Activated CD4-positive, CD25-positive, alpha-beta regulatory T cell treated with anti-CD3 and anti-CD28 coated beads, Interleukin-2, amount 50 U/mL, for 16 hours (primary cell): Measurements from ENCODE around the gene MFSD12.
A peak's percentile ranks its signal among the peaks of the same experiment; 100 is the strongest.

Experiments
- DNase-seq: peaks from one replicate; pipeline ENCODE4 v3.0.0-alpha.2; 2020; ENCODE audit warnings: low read depth, low spot score

MFSD12 gene

DNA sequence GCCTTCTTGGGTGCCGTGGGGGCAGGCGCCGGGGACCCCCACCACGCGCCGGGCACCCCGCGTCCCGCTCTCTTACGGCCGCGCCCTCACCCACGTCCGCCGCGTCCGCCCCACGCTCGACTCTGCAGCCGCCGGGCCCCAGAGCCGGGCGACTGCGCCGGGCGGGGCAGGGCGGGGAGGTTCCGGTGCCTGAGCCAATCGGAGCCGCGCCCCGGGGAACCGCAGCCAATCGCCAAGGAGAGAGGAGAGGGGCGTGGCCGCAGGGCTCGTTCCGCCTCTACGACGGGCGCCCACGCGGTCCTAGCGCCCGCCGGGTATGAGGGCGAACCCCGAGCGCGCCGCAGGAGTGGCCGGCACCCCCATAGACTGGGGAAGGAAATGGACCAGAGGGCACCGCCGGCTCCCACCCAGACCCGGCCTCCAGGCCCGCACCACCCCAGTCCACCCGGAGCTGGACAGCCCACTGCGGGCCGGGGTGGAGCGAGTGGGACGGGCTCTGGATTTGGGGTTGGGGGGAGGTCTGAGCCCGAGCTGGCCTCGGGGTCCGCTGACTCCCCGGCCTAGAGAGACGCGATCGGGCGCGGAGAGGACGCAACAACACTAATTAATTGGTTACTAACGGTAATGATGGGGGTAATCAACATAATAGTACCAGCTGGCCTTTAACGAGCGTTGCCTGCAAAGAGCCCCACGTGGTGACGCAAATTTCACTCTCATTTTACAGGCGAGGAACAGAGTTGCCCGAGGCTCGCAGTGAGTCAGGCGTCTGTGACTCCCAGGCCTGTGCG lies at the start of gene MFSD12:
TSS of gene MFSD12 (minus strand) at position 126 of the 788 bp plus-strand sequence. CDS start 183 bp downstream, outside the sequence.
- peak; percentile 89 for DNase-seq

DNA sequence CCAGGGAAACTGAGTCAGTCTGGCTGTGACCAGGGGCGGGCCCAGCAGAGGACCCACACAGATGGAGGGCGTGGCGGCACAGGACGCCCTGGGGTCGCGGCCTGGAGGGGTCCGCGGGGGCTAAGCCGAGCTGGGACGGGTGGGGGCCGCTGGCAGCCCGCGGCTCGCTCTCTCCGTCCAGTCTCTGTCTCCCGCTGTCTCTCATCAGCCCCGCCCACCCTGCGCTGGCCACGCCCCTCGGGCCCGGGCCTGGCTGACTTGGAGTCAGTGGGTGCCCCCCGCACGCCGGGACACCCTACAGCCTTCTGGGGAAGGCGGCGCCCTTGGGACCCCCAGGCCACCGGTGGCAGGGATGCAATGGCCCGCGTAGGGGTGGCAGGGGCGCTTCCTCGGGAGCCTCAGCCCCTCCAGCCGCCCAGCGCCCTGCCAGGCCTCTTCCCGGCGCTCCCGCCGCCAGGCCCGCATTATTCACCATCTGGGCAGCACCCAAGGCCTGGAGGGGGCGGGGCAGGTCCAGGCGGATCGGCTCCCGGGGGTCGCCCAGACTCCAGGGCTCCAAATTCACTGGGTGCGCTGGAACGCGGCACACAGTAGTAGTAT lies 49.4 kb upstream of the MFSD12 start, which contains the start of gene TBXA2R:
TSS of gene TBXA2R (minus strand) at position 186 of the 600 bp plus-strand sequence. CDS start 6,241 bp downstream, outside the sequence.
- no peak for DNase-seq

DNA sequence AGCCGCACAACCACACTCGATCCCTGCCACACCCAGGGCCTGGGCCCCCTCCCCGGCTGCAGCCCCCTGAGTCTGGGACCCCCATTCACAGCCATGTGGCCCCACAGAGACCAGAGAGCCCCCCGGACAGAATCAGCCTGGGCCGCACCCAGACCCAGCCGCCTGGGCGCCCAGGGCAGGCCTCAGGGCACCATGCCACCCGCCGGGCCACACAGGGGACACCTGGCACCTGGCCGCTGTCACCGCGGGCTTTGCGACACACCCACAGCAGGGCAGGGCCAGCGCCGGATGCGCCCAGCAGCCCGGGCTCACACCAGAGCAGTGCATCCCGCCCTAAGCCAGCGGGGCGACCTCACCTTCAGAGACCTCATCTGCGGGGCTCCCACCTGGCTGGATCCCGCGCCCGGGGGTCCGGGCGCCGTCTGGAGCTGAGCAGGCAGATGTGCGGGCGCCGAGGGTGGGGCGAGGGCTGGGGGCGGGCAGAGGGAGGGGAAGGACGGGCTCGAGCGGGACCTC lies 48.8 kb upstream of the MFSD12 start:
- DNase-seq, result no peak

DNA sequence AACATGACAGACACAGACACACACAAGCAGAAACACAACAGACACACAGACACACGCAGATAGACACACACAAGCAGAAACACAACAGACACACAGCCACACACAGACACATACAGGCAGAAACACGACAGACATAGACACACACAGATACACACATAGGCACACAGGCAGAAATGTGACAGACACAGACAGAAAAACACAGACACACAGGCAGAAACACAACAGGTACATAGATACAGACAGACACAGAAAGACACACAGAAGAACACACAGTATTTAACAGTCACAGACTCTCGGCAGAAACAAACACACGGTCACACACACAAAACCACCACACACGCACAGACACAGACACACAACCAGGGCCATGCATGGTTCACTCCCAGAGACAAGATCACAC lies 48.4 kb upstream of the MFSD12 start:
- no peak for DNase-seq

DNA sequence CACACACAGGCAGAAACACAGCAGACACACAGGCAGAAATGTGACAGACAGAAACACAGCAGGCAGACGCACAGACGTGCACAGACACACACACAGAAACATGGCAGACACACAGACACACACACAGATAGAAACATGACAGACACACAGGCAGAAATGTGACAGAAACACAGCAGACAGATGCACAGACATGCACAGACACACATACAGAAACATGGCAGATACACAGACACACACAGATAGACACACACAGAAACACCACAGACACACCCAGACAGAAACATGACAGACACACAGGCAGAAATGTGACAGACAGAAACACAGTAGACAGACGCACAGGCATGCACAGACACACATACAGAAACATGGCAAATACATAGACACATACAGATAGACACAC lies 48.0 kb upstream of the MFSD12 start:
- DNase-seq, result no peak

DNA sequence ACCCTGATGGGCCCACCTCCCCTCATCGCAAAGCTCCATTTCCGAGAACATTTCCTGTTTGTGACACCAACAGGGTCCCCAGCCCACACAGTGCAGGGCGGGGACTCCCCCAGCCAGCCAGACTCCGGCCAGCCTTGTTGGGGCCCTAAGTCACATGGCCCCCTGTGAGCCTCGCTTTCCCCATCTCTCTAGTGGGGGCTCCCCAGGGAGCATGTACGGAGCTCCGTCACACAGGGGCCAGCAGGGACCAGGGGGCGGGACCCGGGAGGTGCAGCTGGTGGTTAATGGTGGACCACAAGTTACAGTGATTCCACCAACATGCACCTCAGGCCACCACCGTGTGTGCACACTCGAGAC lies 47.6 kb upstream of the MFSD12 start:
- no peak for DNase-seq

DNA sequence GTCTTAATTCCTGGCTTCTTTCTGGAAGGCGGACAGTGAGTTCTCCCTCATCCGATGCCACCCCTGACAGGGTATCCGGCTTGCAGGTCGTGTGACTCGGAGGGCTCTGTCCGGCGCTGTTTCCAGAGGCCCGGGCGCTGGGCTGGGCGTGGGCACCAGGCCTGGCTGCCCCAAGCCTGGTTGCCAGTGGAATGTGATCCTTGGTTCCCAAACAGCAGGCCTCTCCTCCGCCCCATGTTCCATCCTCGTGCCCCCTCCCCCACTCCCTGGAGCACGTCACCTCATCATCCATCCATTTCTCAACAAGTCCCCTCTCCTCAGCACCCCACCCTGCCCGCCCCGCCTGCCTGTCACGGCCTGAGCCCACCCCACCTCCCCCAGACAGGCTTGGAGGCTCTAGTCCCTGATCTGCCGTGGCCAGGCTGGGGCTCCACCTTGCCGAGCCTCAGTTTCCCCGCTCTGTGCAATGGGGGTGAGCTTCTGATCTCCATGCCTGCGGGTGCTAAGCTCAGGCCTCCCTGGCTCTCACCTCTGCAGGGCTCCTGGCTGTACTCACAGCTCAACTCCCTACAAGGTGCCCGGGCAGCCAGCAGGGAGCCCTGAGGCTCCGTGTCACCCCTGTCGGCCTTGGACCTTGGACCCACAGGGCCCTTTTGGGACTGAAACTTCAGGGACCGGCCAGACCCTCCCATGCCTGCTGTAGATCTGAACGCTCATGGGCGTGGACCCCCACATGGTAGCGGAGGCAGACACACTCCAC lies 47.0 kb upstream of the MFSD12 start:
- DNase-seq, result no peak

DNA sequence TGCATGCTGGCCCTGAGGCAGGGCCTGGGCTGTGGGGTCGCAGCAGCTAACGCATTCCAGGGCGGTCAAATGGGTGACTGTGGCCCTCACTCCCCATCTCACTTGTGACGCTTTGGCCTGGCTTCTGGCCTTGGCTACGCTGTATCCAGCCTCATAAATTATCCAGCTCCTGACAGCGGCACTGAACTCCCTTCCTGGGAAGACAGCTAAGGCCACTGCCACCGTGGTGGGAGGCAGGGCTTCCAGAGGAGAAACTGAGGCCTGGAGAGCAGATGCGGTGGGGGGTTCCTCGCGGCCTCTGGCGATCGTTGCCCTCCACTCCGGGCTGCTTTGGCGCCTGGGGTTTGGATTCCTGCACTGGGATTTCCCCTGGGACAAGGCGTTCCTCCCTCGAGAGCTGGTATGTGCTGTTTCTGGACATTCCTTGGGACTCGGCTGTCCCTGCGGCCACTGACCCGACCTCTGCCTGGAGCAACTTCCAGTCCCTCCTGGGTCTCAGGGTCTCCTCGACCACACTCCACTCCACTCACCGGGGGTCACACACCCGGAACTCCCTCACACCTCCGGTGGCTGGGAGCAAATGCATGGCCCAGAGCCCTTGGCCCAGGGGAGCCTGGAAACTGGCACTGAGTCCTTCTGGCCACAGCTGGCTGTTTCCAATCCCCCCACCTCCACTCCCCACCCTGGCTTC lies 45.9 kb upstream of the MFSD12 start:
- no peak for DNase-seq

DNA sequence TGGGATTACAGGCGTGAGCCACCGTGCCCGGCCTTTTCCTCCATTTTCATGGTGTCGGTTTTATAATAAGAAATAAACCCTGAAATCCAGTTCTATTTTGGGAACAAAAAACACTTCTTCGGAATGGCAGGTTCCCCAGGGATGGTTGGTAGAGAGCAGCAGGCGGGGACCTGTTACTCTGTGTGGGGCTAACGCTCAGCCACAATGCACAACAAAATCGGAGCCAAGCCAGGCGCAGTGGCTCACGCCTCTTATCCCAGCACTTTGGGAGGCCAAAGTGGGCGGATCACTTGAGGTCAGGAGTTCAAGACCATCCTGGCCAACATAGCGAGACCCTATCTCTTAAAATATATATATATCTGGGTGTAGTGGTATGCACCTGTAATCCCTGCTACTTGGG lies 43.6 kb upstream of the MFSD12 start:
- no peak for DNase-seq

DNA sequence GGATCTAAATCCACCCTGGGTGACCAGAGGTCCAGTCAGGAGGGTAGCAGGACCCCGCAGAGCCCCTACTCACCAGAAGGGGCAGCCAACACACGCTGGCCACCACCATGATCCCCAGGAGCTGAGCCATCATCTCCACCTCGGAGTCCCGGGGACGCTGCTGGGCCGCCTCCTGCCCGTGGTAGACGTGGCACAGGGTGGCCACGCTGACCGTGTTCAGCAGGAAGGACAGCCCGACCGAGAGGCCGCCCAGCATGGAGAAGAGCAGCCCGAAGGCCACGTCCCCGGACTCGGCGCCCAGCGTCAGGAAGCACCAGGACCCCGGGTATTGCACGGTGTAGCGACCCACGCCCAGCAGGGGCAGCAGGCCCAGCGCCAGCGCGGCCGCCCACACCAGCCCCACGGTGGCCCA lies 42.4 kb upstream of the MFSD12 start:
- no peak for DNase-seq

DNA sequence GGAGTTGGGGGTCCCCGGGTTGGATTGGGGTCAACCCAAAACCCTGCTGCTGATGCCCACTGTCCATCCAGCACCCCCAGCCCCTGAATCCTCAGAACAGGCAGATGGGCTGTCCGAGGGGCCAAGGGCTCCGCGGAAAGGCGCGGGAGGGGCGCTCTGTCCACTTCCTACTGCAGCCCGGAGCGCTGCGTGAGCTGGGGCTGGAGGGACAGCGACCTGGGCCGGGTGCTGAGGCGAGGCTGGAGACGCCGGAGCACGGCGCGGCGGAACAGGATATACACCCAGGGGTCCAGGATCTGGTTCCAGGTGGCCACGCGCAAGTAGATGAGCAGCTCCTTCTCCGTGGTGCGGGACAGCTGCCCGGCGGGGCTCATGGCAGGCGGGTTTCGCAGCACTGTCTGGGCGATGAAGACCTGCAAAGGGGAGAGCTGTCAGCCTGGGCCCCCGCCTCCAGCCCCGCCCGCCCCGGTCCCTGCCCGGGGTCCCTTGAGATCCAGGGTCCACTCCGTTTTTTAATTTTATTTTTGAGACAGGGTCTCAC lies 38.2 kb upstream of the MFSD12 start:
- DNase-seq, result no peak

DNA sequence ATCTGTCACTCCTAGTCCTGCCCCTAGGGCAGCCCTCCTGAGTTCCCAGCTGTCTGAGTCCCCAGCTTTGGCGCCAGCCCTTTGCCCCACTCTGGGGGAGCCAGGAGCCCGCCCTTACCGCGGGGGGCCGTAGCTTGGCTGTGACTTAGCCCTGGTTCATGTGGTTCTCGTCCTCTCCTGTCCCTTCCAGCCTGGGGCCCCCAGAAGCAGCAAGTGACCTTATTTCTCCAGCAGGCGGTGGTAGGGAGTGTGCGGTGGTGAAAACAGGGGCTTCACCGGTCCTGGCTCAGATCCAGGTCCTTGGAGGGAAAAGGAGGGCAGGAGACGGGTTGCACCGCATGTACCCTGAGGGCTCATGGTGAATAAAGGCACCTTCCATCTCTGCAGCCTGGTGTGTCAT lies 35.8 kb upstream of the MFSD12 start:
- DNase-seq, result no peak

DNA sequence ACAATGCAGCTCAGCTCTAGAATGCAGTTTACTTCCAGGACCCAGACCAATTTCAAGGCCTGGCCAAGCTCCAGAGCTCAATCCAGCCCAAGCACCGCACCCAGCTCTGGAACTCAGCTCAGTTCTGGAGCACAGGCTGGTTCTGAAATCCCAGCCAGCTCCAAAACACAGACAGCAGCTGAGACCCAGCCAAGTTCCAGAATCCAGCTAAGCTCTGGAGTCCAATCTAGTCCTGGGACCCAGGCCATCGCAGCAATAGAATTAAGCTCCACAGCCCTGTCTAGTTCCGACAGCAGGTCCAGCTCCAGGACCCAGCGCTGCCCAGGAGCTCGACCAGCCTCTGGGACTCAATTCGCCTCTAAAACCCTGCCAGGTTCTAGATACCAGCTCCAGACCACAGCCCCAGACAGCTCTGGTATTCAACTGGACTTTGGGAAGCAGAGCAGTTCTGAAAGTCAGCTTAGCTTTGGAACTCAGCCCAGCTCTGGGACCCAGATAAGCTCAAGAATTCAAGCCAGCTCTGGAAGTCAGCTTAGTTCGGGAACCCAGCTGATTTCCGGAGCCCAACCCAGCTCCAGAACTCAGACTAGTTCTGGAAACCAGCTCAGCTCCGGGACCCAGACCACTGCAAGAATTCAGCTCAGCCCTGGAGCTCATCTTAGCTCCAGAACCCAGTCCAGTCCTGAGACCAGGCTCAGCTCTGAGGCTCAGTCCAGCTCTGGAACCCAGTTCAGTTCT lies 34.7 kb upstream of the MFSD12 start:
- no peak for DNase-seq

DNA sequence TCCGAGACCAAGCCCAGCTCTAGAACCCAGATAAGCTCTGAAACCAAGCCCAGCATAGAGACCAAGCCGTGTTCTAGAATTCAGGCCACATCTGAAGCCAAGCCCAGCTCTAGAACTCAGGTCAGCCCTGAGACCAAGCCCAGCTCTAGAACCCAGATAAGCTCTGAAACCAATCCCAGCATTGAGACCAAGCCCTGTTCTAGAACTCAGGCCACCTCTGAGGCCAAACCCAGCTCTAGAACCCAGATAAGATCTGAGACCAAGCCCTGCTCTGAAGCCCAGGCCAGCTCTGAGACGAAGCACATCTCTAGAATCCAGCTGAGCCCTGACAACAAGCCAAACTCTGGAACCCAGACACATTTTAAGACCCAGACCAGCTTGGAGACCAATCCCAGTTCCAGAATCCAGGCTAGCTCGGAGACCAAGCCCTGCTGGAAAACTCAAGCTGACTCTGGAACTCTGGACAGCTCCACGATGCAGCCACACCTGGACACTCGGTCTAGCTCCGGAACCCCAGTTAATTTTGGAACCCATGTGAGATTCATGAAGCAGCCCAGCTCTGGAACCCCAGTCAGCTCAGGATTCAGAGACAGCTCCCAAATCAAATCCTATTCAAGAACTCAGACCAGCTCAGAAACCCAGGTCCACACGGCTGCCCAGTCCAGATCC lies 33.7 kb upstream of the MFSD12 start:
- no peak for DNase-seq

DNA sequence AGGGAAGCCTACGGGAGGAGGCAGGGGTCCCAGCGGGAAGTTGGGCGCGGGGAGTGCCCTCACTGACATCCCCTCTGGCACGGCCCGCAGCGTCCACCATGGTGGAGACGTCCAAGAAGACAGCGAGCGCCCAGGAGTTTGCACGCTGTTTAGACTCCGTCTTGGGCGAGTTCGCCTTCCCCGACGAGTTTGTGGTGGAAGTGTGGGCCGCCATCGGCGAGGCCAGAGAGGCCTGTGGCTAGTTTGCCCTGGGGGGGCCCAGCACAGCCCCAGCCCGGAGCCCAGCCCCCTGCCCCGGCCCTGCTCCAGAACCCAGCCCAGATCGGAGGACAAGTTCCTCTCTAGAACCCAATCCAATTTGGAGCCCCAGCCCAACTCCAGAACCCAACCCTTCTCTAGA lies 32.6 kb upstream of the MFSD12 start:
- no peak for DNase-seq

DNA sequence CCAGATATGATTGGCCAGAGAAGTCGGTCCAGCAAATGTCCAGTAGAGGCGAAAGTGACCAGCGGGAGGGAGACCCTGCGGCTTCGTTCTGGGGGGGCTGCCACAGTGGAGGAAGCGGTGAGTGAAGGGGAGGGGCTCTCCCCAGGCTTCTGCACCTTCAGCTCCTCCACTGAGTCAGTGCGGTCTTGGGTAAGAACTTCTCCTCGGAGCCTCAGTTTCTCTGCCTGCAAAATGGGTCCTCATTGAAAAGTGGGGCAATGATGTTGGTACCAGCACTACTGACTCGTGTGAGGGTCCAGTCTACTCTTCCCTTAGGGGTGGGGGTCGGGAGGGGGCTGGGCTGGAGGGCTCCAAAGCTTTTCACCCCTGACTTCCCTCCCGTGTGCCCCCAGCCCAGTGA lies 32.1 kb upstream of the MFSD12 start:
- no peak for DNase-seq

DNA sequence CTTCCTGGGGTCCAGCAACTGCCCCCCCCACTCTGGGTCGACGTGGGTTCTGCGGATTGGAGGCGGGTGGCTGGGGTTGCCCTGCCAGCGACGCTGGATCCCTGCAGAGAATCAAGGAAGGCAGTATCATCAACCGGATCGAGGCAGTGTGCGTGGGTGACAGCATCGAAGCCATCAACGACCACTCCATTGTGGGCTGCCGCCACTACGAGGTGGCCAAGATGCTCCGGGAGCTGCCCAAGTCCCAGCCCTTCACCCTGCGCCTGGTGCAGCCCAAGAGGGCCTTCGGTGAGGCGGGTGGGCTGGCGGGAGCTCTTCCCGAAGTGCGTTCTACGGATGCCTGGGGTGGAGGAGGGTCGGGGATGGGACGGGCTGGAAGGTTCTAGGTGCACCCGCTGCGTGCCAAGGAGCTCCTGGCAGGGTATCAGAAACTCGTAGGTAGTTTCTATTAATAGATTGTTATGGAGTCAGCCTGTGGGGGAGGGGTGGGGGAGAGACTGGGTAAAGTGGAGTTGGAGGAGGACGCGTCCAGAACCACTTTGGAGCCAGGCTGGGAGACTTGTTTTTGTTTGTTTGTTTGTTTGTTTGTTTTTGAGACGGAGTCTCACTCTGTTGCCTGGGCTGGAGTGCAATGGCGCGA lies 29.4 kb upstream of the MFSD12 start:
- DNase-seq, result no peak

DNA sequence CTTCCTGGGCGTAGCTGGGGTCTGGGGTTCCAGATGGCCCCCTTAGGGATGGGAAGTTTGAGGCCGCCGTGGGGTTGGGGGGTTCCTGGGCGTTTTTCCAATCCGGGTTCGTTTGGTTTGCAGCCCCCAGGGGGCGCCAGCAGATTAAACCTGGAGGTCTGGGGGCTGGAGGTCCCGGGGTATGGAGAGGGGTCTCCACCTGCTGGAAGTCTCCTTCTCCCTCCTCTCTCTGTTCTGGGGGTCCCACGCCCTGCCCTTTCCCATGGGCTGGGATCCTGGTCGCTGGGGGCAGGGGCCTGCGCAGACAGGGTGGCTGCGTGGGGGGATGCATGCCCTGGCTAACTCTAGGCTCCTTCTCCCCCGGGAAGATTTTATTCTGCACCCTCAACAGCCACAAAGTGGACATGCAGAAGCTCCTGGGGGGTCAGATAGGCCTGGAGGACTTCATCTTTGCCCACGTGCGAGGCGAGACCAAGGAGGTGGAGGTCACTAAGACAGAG lies 28.8 kb upstream of the MFSD12 start:
- DNase-seq, result no peak

DNA sequence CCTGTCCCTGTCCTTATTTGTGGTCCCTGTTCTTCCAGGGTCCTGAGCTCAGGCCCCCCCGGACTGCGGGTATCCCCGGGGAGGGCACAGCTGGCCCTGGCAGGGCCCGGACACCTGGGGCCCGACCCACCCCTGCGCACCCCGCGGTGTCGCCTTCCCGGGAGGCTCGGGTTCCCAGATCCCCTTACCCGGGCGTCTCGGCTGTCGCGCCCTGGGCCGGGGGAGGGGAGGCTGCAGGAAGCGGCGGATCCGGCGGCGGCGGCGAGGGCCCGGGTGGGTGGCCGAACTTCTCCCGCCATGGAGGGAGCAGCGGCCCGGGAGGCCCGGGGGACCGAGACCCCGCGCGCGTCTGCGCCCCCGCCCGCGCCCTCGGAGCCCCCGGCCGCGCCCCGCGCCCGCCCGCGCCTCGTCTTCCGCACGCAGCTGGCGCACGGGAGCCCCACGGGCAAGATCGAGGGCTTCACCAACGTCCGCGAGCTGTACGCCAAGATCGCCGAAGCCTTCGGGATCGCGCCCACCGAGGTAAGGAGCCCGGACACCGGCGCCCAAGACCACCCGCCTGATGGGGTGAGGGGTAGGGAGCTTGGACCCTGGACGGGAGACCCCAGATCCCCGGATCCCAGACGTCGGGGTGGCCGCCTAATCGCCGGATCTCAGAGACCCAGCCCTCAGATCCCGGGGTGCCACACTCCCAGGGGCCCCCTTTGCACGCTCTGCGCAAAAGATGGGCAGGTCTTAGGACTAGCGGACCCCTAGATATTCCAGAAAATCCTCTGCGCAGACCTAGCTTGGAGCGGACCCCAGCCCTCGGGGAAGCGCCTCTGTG lies 28.1 kb upstream of the MFSD12 start, which contains the start of gene GIPC3:
TSS of gene GIPC3 (plus strand) at position 178 of the 826 bp plus-strand sequence. CDS start at position 298, 120 bp downstream.
- DNase-seq, result no peak
